HepG2 (cell line): ENCODE data around the gene HBD.
"Not testable (repeated sequence)": the region's sequence is repeated elsewhere in the genome, so short reads cannot be mapped to it uniquely, and the experiment has no call there.

Experiments used
- ATF5 ChIP-seq: sonication (generic); formaldehyde crosslinking; IDR thresholded peaks from 2 replicates; pipeline ENCODE4 v1.4.0; 2020; ENCODE audit warnings: mild to moderate bottlenecking, low read depth, missing genetic modification reagents
- CC2D1A ChIP-seq: sonication (generic); formaldehyde crosslinking; IDR thresholded peaks from 2 replicates; pipeline ENCODE4 v1.8.1; 2023; ENCODE audit warnings: mild to moderate bottlenecking, missing genetic modification reagents
- CREM ChIP-seq, 2 experiments: sonication (generic) in 1 of 2; formaldehyde crosslinking in 1 of 2; IDR thresholded peaks; 2 replicates each; pipeline versions ENCODE4 v1.4.0 to v1.6.1; 2016 to 2020; ENCODE audit warnings: antibody characterized with exemption in 1 of 2, mild to moderate bottlenecking in 1 of 2, missing genetic modification reagents in 1 of 2
- CTCF ChIP-seq: sonication (generic); formaldehyde crosslinking; IDR thresholded peaks from 2 replicates; pipeline ENCODE4 v1.5.0; 2020; ENCODE audit warnings: mild to moderate bottlenecking, missing genetic modification reagents, moderate library complexity
- JUN ChIP-seq: sonication (generic); formaldehyde crosslinking; IDR thresholded peaks from 2 replicates; pipeline ENCODE4 v1.4.0; 2020; ENCODE audit warnings: mild to moderate bottlenecking, missing genetic modification reagents
- KDM5B ChIP-seq: sonication (generic); formaldehyde crosslinking; IDR thresholded peaks from 2 replicates; pipeline ENCODE4 v1.4.0; 2020; ENCODE audit warnings: missing genetic modification reagents, mild to moderate bottlenecking, borderline replicate concordance
- NFAT5 ChIP-seq: sonication (generic); formaldehyde crosslinking; IDR thresholded peaks from 2 replicates; pipeline ENCODE4 v1.4.0; 2020; ENCODE audit warnings: missing genetic modification reagents
- POLR2A ChIP-seq, 2 experiments: IDR thresholded peaks; 2 replicates each; pipeline ENCODE4 v1.6.1; 2011; ENCODE audit warnings: low read depth in 2 of 2, low read length in 2 of 2, mild to moderate bottlenecking in 1 of 2, moderate library complexity in 1 of 2; ENCODE audit not compliant: insufficient read depth in 1 of 2
- RXRB ChIP-seq: IDR thresholded peaks from 2 replicates; pipeline ENCODE4 v1.6.1; 2016; ENCODE audit warnings: borderline replicate concordance, missing genetic modification reagents, missing compliant biosample characterization
- SMC3 ChIP-seq: IDR thresholded peaks from 2 replicates; pipeline ENCODE4 v1.6.1; 2011; ENCODE audit warnings: low read length, improper control_type of control experiment
- ZFP82 ChIP-seq: sonication (generic); formaldehyde crosslinking; IDR thresholded peaks from 2 replicates; pipeline ENCODE4 v1.5.1; 2020; ENCODE audit warnings: mild to moderate bottlenecking, missing genetic modification reagents, borderline replicate concordance

GRCh38 chr11:5249807-5250396 is 15.6 kb upstream of the HBD start, which contains the start of gene HBG1:
- TF ChIP-seq RXRB (CRISPR knock-in tag); SMC3; CC2D1A (CRISPR knock-in tag); ZFP82 (CRISPR knock-in tag); POLR2A (IDR thresholded peaks at IDR 0.05; ENCODE audit: insufficient read depth in 1 of 2, low read depth in 2 of 2, low read length in 2 of 2); NFAT5; JUN (CRISPR knock-in tag); KDM5B (CRISPR knock-in tag); CTCF (CRISPR knock-in tag); ATF5; CREM (IDR thresholded peaks at IDR 0.05); CREM (CRISPR knock-in tag; IDR thresholded peaks at IDR 0.05): not testable (repeated sequence)
